Astrocyte (in vitro differentiated cells and primary cell): ENCODE data around the gene RGL1. TPM values are rescaled to one million over a fixed set of nuclear protein-coding genes. Genes with fewer than 3 reads are reported as not detected.

ENCODE experiments used
- DNase-seq: peaks from one replicate; pipeline ENCODE4 v3.0.0-alpha.2; 2010; ENCODE audit warnings: low read depth
- FAIRE-seq: peaks from 2 replicates; lab custom pipeline; 2011; peaks lifted over from hg19 to GRCh38; lab: Jason Lieb, UNC
- H2AFZ ChIP-seq: 2 replicates; pipeline ENCODE4 v1.6.0; 2012; ENCODE audit warnings: low read depth, low read length, inconsistent platforms
- H3K27ac ChIP-seq: 2 replicates; pipeline ENCODE4 v1.5.1; 2011; ENCODE audit warnings: low read depth, low read length, inconsistent platforms
- H3K27me3 ChIP-seq: 2 replicates; pipeline ENCODE4 v1.6.0; 2011; ENCODE audit warnings: low read length, inconsistent platforms; ENCODE audit not compliant: insufficient read depth
- H3K36me3 ChIP-seq: 2 replicates; pipeline ENCODE4 v1.5.1; 2011; ENCODE audit warnings: low read length, inconsistent platforms; ENCODE audit not compliant: insufficient read depth
- H3K4me1 ChIP-seq: 2 replicates; pipeline ENCODE4 v1.5.1; 2011; ENCODE audit warnings: low read length, inconsistent platforms; ENCODE audit not compliant: insufficient read depth
- H3K4me2 ChIP-seq: 2 replicates; pipeline ENCODE4 v1.6.0; 2012; ENCODE audit warnings: low read length, inconsistent platforms
- H3K4me3 ChIP-seq: 2 replicates; pipeline ENCODE4 v1.5.1; 2011; ENCODE audit warnings: low read depth, mild to moderate bottlenecking, low read length, inconsistent platforms; ENCODE audit not compliant: insufficient read depth
- H3K79me2 ChIP-seq: 2 replicates; pipeline ENCODE4 v1.6.0; 2012; ENCODE audit warnings: mild to moderate bottlenecking, low read length, inconsistent platforms; ENCODE audit not compliant: insufficient read depth
- H3K9ac ChIP-seq: 2 replicates; pipeline ENCODE4 v1.6.0; 2012; ENCODE audit warnings: mild to moderate bottlenecking, low read length, inconsistent platforms
- H3K9me3 ChIP-seq: 2 replicates; pipeline ENCODE4 v1.5.1; 2012; ENCODE audit warnings: low read depth, mild to moderate bottlenecking, low read length, inconsistent platforms; ENCODE audit not compliant: insufficient read depth
- H4K20me1 ChIP-seq: 2 replicates; pipeline ENCODE4 v1.6.0; 2012; ENCODE audit warnings: low read length, inconsistent platforms; ENCODE audit not compliant: insufficient read depth
- H3K27ac Mint-ChIP-seq: one replicate; pipeline ENCODE4 v1.8.0; 2021; ENCODE audit warnings: mild to moderate bottlenecking, mixed read lengths; ENCODE audit not compliant: unreplicated experiment
- H3K27me3 Mint-ChIP-seq: one replicate; pipeline ENCODE4 v1.8.0; 2021; ENCODE audit warnings: low read depth, mixed read lengths; ENCODE audit not compliant: unreplicated experiment
- H3K36me3 Mint-ChIP-seq: one replicate; pipeline ENCODE4 v1.8.0; 2021; ENCODE audit warnings: low read depth, mixed read lengths; ENCODE audit not compliant: unreplicated experiment
- H3K4me1 Mint-ChIP-seq: one replicate; pipeline ENCODE4 v1.8.0; 2021; ENCODE audit warnings: low read depth, mixed read lengths; ENCODE audit not compliant: unreplicated experiment
- H3K4me3 Mint-ChIP-seq: one replicate; pipeline ENCODE4 v1.8.0; 2021; ENCODE audit warnings: mild to moderate bottlenecking, moderate library complexity, mixed read lengths; ENCODE audit not compliant: unreplicated experiment
- H3K9me3 Mint-ChIP-seq: one replicate; pipeline ENCODE4 v1.8.0; 2021; ENCODE audit warnings: mild to moderate bottlenecking, mixed read lengths; ENCODE audit not compliant: unreplicated experiment
- EZH2 ChIP-seq: IDR thresholded peaks from 2 replicates; pipeline ENCODE4 v1.6.1; 2012; ENCODE audit warnings: mild to moderate bottlenecking, low read length, inconsistent platforms; ENCODE audit not compliant: insufficient read depth
- total RNA-seq: library from RNA; stranded (reverse); gene quantifications from 2 replicates; pipeline ENCODE4 v1.2.1, GENCODE V29; 2021
- TF ChIP-seq, protein P1 (sequence below): IDR thresholded peaks from 2 replicates; pipeline ENCODE4 v1.5.1; 2011; ENCODE audit warnings: low read depth, mild to moderate bottlenecking, inconsistent platforms, low read length, moderate library complexity; ENCODE audit not compliant: insufficient read depth

RGL1 gene
- total RNA-seq, 1 donor from 2014 or later = 10.1 TPM

- H4K20me1 ChIP-seq = no peaks in the 10 kb centered on the region
- Mint-ChIP-seq H3K4me3 (no peak overlapping the region), H3K9me3 (no peaks in the 10 kb centered on the region), H3K27me3 (no peaks in the 10 kb centered on the region), H3K4me1 (peaks cover 11% of the 10 kb centered on the region), H3K36me3 (peaks cover 30% of the 10 kb centered on the region), H3K27ac (no peak overlapping the region)
- no peak overlapping the region for H3K27ac ChIP-seq
- H3K4me2 ChIP-seq = no peak overlapping the region
- no peak overlapping the region for H2AFZ ChIP-seq
- no peak for TF ChIP-seq EZH2
- TF ChIP-seq, protein P1, sequence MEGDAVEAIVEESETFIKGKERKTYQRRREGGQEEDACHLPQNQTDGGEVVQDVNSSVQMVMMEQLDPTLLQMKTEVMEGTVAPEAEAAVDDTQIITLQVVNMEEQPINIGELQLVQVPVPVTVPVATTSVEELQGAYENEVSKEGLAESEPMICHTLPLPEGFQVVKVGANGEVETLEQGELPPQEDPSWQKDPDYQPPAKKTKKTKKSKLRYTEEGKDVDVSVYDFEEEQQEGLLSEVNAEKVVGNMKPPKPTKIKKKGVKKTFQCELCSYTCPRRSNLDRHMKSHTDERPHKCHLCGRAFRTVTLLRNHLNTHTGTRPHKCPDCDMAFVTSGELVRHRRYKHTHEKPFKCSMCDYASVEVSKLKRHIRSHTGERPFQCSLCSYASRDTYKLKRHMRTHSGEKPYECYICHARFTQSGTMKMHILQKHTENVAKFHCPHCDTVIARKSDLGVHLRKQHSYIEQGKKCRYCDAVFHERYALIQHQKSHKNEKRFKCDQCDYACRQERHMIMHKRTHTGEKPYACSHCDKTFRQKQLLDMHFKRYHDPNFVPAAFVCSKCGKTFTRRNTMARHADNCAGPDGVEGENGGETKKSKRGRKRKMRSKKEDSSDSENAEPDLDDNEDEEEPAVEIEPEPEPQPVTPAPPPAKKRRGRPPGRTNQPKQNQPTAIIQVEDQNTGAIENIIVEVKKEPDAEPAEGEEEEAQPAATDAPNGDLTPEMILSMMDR = no peak
- no peak overlapping the region for H3K9ac ChIP-seq
- no peaks in the 10 kb centered on the region for H3K27me3 ChIP-seq
- no peaks in the 10 kb centered on the region for H3K9me3 ChIP-seq
- H3K4me3 ChIP-seq = no peak overlapping the region
- peaks cover 6% of the 10 kb centered on the region for H3K4me1 ChIP-seq
- H3K36me3 ChIP-seq = no peaks in the 10 kb centered on the region
- DNase-seq (no peak), FAIRE-seq (no peak)
- no peaks in the 10 kb centered on the region for H3K79me2 ChIP-seq
These were observed 105.9 kb downstream of the RGL1 start for GRCh38 chr1:183910845-183911244.

- DNase-seq (no peak), FAIRE-seq (no peak)
- no peak overlapping the region for H3K4me3 ChIP-seq
- H3K36me3 ChIP-seq = no peaks in the 10 kb centered on the region
- peaks cover under 1% of the 10 kb centered on the region for H4K20me1 ChIP-seq
- H3K9ac ChIP-seq = no peak overlapping the region
- H3K27ac ChIP-seq = no peak overlapping the region
- Mint-ChIP-seq H3K4me1 (peaks cover 14% of the 10 kb centered on the region), H3K4me3 (no peak overlapping the region), H3K36me3 (peaks cover 30% of the 10 kb centered on the region), H3K27me3 (no peaks in the 10 kb centered on the region), H3K27ac (no peak overlapping the region), H3K9me3 (no peaks in the 10 kb centered on the region)
- H2AFZ ChIP-seq = no peak overlapping the region
- H3K4me1 ChIP-seq = peaks cover 9% of the 10 kb centered on the region
- TF ChIP-seq, protein P1 = no peak
- no peak for TF ChIP-seq EZH2
- no peaks in the 10 kb centered on the region for H3K79me2 ChIP-seq
- H3K27me3 ChIP-seq = no peaks in the 10 kb centered on the region
- H3K4me2 ChIP-seq = no peak overlapping the region
- H3K9me3 ChIP-seq = no peaks in the 10 kb centered on the region
These were observed 106.4 kb downstream of the RGL1 start for GRCh38 chr1:183911285-183911684.

- H3K79me2 ChIP-seq = no peaks in the 10 kb centered on the region
- TF ChIP-seq, protein P1 = no peak
- TF ChIP-seq EZH2 = no peak
- H3K9ac ChIP-seq = no peak overlapping the region
- no peaks in the 10 kb centered on the region for H3K27me3 ChIP-seq
- Mint-ChIP-seq H3K9me3 (no peaks in the 10 kb centered on the region), H3K36me3 (peaks cover 28% of the 10 kb centered on the region), H3K4me3 (no peak overlapping the region), H3K27me3 (no peaks in the 10 kb centered on the region), H3K27ac (no peak overlapping the region), H3K4me1 (peaks cover 14% of the 10 kb centered on the region)
- H3K27ac ChIP-seq = no peak overlapping the region
- FAIRE-seq (no peak), DNase-seq (no peak)
- H3K4me3 ChIP-seq = no peak overlapping the region
- H2AFZ ChIP-seq = no peak overlapping the region
- peaks cover 12% of the 10 kb centered on the region for H3K4me1 ChIP-seq
- H3K4me2 ChIP-seq = no peak overlapping the region
- no peaks in the 10 kb centered on the region for H3K9me3 ChIP-seq
- H4K20me1 ChIP-seq = peaks cover 3% of the 10 kb centered on the region
- no peaks in the 10 kb centered on the region for H3K36me3 ChIP-seq
These were observed 107.5 kb downstream of the RGL1 start for GRCh38 chr1:183912265-183912886.
